ENCODE measurements around the gene VAMP1. TPM values are rescaled to one million over a fixed set of nuclear protein-coding genes. Genes with fewer than 3 reads are reported as not detected.

VAMP1 gene
- total RNA-seq, 5 donors from 2014 or later (not counting 1 experiment from before 2014, with no cell fraction given), result 64.6 to 92.2 (median 75.8) TPM

GRCh38 chr12:6451348-6452244 lies 18.9 kb downstream of the VAMP1 start, which contains the start of gene TAPBPL:
TSS of gene TAPBPL (plus strand) at chr12:6452042. CDS start at chr12:6452249, 207 bp downstream.
- Histone ChIP-seq H3K36me3 (ENCODE audit: control insufficient read depth in 2 of 2, extremely low read depth in 1 of 2, insufficient read depth in 1 of 2, low read length in 1 of 2) (peaks cover 15 to 60% of the 10 kb centered on the region in 2 donors), H3K4me3 (ENCODE audit: control insufficient read depth in 1 of 2, extremely low read depth in 1 of 2, low read length in 1 of 2) (peak within 1 kb of the TSS; percentile 93 to 94), H3K27ac (ENCODE audit: low read length) (peak within 1 kb of the TSS; percentile 98), H3K27me3 (replicated peaks in 1 of 2; ENCODE audit: control insufficient read depth in 2 of 2, extremely low read depth in 1 of 2, insufficient read depth in 2 of 2, low read length in 1 of 2) (no peaks in the 10 kb centered on the region), H3K9me3 (no peaks in the 10 kb centered on the region), H3K4me1 (ENCODE audit: control insufficient read depth in 1 of 2, extremely low read depth in 1 of 2, insufficient read depth in 2 of 2, low read length in 2 of 2) (peaks cover 30 to 74% of the 10 kb centered on the region in 2 experiments)
- Mint-ChIP-seq H3K4me3 (peak within 1 kb of the TSS; percentile 97 to 99 (median 98)), H3K27ac (peak within 1 kb of the TSS; percentile 99 to 100), H3K36me3 (peaks cover 48% of the 10 kb centered on the region), H3K9me3 (no peaks in the 10 kb centered on the region), H3K4me1 (peaks cover 71 to 85% (median 76%) of the 10 kb centered on the region in 3 donors), H3K27me3 (no peaks in the 10 kb centered on the region)
- peak; percentile 61 to 93 (median 80) for DNase-seq
- ATAC-seq (replicated peaks in 1 of 4), result peak; percentile 85 to 95 (median 88)
- WGBS (ENCODE audit: insufficient coverage), result under 1% methylated on average over 20 of the region's 27 CpGs
- CTCF ChIA-PET, result interaction anchor here (0.5 to 3.5 kb wide), 9 partner anchors 10 to 116 kb away, joined by 3 to 24 read pairs (median 3); partner anchors contain the start of gene VAMP1 (in 1 of the 2)
- POLR2A ChIA-PET, result interaction anchor here (0.5 to 3.2 kb wide), 6 partner anchors 10 to 39 kb away, joined by 3 to 18 read pairs (median 6); partner anchors contain the start of gene VAMP1 (in 1 of the 2)

DNA sequence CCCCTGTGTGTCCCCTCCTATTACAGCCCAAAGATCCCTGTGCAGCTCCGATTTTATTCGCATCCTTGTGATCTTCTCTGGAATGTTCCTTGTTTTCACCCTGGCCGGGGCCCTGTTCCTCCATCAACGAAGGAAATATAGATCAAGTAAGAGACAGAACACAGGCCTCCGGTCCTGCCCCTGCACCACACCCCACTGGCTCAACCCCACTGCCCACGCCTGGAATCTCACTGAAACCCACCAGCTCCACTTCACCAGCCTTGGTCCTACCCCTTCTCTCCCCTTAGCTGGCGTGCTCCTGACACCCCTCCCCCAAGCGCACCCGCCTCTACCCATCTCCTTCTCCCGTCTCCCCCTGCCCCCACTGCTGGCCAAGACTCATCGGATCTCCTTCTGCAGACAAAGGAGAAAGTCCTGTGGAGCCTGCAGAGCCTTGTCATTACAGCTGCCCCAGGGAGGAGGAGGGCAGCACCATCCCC lies 19.6 kb downstream of the VAMP1 start:
- Histone ChIP-seq H3K9me3 (no peaks in the 10 kb centered on the region), H3K36me3 (ENCODE audit: control insufficient read depth in 2 of 2, extremely low read depth in 1 of 2, insufficient read depth in 1 of 2, low read length in 1 of 2) (peaks cover 15 to 55% of the 10 kb centered on the region in 2 donors), H3K4me1 (ENCODE audit: control insufficient read depth in 1 of 2, extremely low read depth in 1 of 2, insufficient read depth in 2 of 2, low read length in 2 of 2) (peaks cover 33 to 76% of the 10 kb centered on the region in 2 experiments), H3K27ac (ENCODE audit: low read length) (peak overlapping the region; percentile 98), H3K27me3 (replicated peaks in 1 of 2; ENCODE audit: control insufficient read depth in 2 of 2, extremely low read depth in 1 of 2, insufficient read depth in 2 of 2, low read length in 1 of 2) (no peaks in the 10 kb centered on the region), H3K4me3 (ENCODE audit: control insufficient read depth in 1 of 2, extremely low read depth in 1 of 2, low read length in 1 of 2) (peak overlapping the region; percentile 1 to 94)
- Mint-ChIP-seq H3K4me1 (peaks cover 73 to 88% (median 74%) of the 10 kb centered on the region in 3 donors), H3K27ac (peak overlapping the region; percentile 99 to 100), H3K9me3 (no peaks in the 10 kb centered on the region), H3K4me3 (peak overlapping the region; percentile 97 to 99 (median 98)), H3K27me3 (no peaks in the 10 kb centered on the region), H3K36me3 (peaks cover 46% of the 10 kb centered on the region)
- ATAC-seq (replicated peaks in 1 of 4), result no peak
- ChIA-PET POLR2A (interaction anchor here in 1 of 2 donors (0.6 to 3.2 kb wide), 3 partner anchors 10 to 20 kb away, joined by 5 to 18 read pairs (median 6); partner anchors contain the start of gene VAMP1), CTCF (interaction anchor here (0.6 to 3.5 kb wide), 5 partner anchors 11 to 115 kb away, joined by 3 to 24 read pairs (median 5); no protein-coding TSS in a partner anchor)
- DNase-seq, result no peak
- WGBS (ENCODE audit: insufficient coverage), result 17% methylated on average over 11 of the region's 11 CpGs

- no peaks in the 10 kb centered on the region for H3K27me3 Mint-ChIP-seq
Observed at GRCh38 chr12:6450091-6450868, 20.2 kb downstream of the VAMP1 start.

GRCh38 chr12:6444704-6445688 lies 25.5 kb downstream of the VAMP1 start, which contains the start of gene CD27:
TSS of gene CD27 (plus strand) at chr12:6444955. CDS start at chr12:6445096, 141 bp downstream.
- peak within 1 kb of the TSS; percentile 80 to 97 for H3K4me3 ChIP-seq (ENCODE audit: control insufficient read depth in 1 of 2, extremely low read depth in 1 of 2, low read length in 1 of 2)
- Mint-ChIP-seq H3K9me3 (no peaks in the 10 kb centered on the region), H3K27me3 (no peaks in the 10 kb centered on the region), H3K36me3 (peaks cover 14% of the 10 kb centered on the region), H3K27ac (peak within 1 kb of the TSS; percentile 95 to 97), H3K4me3 (peak within 1 kb of the TSS; percentile 98 to 99 (median 99)), H3K4me1 (peaks cover 58 to 78% (median 78%) of the 10 kb centered on the region in 3 donors)
- H3K9me3 ChIP-seq, result no peaks in the 10 kb centered on the region
- ChIA-PET POLR2A (interaction anchor here (0.6 to 1.5 kb wide), 5 partner anchors 15 to 89 kb away, joined by 3 to 8 read pairs (median 4); no protein-coding TSS in a partner anchor), CTCF (interaction anchor here (0.5 to 2.3 kb wide), 7 partner anchors 10 to 216 kb away, joined by 3 to 17 read pairs (median 3); no protein-coding TSS in a partner anchor)
- no peaks in the 10 kb centered on the region for H3K27me3 ChIP-seq (replicated peaks in 1 of 2; ENCODE audit: control insufficient read depth in 2 of 2, extremely low read depth in 1 of 2, insufficient read depth in 2 of 2, low read length in 1 of 2)
- 12% methylated on average over 10 of the region's 16 CpGs for WGBS (ENCODE audit: insufficient coverage)
- ATAC-seq (replicated peaks in 1 of 4) (peak; percentile 79 to 87 (median 82)), DNase-seq (peak in 9 of 35 experiments; percentile 25 to 76 (median 44))
- H3K27ac ChIP-seq (ENCODE audit: low read length), result peak within 1 kb of the TSS; percentile 77
- peaks cover 28 to 58% of the 10 kb centered on the region in 2 experiments for H3K4me1 ChIP-seq (ENCODE audit: control insufficient read depth in 1 of 2, extremely low read depth in 1 of 2, insufficient read depth in 2 of 2, low read length in 2 of 2)
- peaks cover 3 to 13% of the 10 kb centered on the region in 2 donors for H3K36me3 ChIP-seq (ENCODE audit: control insufficient read depth in 2 of 2, extremely low read depth in 1 of 2, insufficient read depth in 1 of 2, low read length in 1 of 2)

More at GRCh38 chr12:6450091-6450868, 20.2 kb downstream of the VAMP1 start:
- Histone ChIP-seq H3K27me3 (replicated peaks in 1 of 2; ENCODE audit: control insufficient read depth in 2 of 2, extremely low read depth in 1 of 2, insufficient read depth in 2 of 2, low read length in 1 of 2) (no peaks in the 10 kb centered on the region), H3K27ac (ENCODE audit: low read length) (peak overlapping the region; percentile 98), H3K4me1 (ENCODE audit: control insufficient read depth in 1 of 2, extremely low read depth in 1 of 2, insufficient read depth in 2 of 2, low read length in 2 of 2) (peaks cover 33 to 76% of the 10 kb centered on the region in 2 experiments), H3K4me3 (ENCODE audit: control insufficient read depth in 1 of 2, extremely low read depth in 1 of 2, low read length in 1 of 2) (peak overlapping the region in 1 of 2 donors; percentile 15), H3K9me3 (no peaks in the 10 kb centered on the region), H3K36me3 (ENCODE audit: control insufficient read depth in 2 of 2, extremely low read depth in 1 of 2, insufficient read depth in 1 of 2, low read length in 1 of 2) (peaks cover 15 to 52% of the 10 kb centered on the region in 2 donors)
- ATAC-seq (replicated peaks in 1 of 4) (no peak), DNase-seq (no peak)
- POLR2A ChIA-PET, result interaction anchor here in 1 of 2 donors (0.6 kb wide), 1 partner anchor 17 kb away, joined by 5 read pairs; no protein-coding TSS in a partner anchor
- WGBS (ENCODE audit: insufficient coverage), result 79% methylated on average over 10 of the region's 16 CpGs
- Mint-ChIP-seq H3K36me3 (peaks cover 44% of the 10 kb centered on the region), H3K4me1 (peaks cover 71 to 89% (median 76%) of the 10 kb centered on the region in 3 donors), H3K4me3 (peak overlapping the region; percentile 11 to 99 (median 97)), H3K9me3 (no peaks in the 10 kb centered on the region), H3K27ac (peak overlapping the region; percentile 99 to 100)
- CTCF ChIA-PET, result interaction anchor here in 1 of 2 donors (3.5 kb wide), 1 partner anchor 11 kb away, joined by 24 read pairs; no protein-coding TSS in a partner anchor

GRCh38 chr12:6444031-6444430 lies 26.4 kb downstream of the VAMP1 start:
- ATAC-seq (replicated peaks in 1 of 4), result no peak
- no peak for DNase-seq
- peaks cover 14% of the 10 kb centered on the region for H3K36me3 Mint-ChIP-seq
- H3K27me3 Mint-ChIP-seq, result no peaks in the 10 kb centered on the region
- H3K4me3 Mint-ChIP-seq, result peak overlapping the region; percentile 98 to 99 (median 99)
- peaks cover 28 to 48% of the 10 kb centered on the region in 2 experiments for H3K4me1 ChIP-seq (ENCODE audit: control insufficient read depth in 1 of 2, extremely low read depth in 1 of 2, insufficient read depth in 2 of 2, low read length in 2 of 2)
- no peak overlapping the region for H3K4me3 ChIP-seq (ENCODE audit: control insufficient read depth in 1 of 2, extremely low read depth in 1 of 2, low read length in 1 of 2)
- no peaks in the 10 kb centered on the region for H3K9me3 Mint-ChIP-seq
- H3K36me3 ChIP-seq (ENCODE audit: control insufficient read depth in 2 of 2, extremely low read depth in 1 of 2, insufficient read depth in 1 of 2, low read length in 1 of 2), result peaks cover 0 to 11% of the 10 kb centered on the region in 2 donors
- no peaks in the 10 kb centered on the region for H3K9me3 ChIP-seq
- H3K27ac ChIP-seq (ENCODE audit: low read length), result peak overlapping the region; percentile 77
- POLR2A ChIA-PET, result interaction anchor here (0.9 to 1.0 kb wide), 2 partner anchors 16 to 27 kb away, joined by 4 to 7 read pairs; no protein-coding TSS in a partner anchor
- CTCF ChIA-PET, result interaction anchor here (0.9 to 2.3 kb wide), 6 partner anchors 9 to 21 kb away, joined by 3 to 17 read pairs (median 3); no protein-coding TSS in a partner anchor
- peaks cover 56 to 78% (median 75%) of the 10 kb centered on the region in 3 donors for H3K4me1 Mint-ChIP-seq
- no peaks in the 10 kb centered on the region for H3K27me3 ChIP-seq (replicated peaks in 1 of 2; ENCODE audit: control insufficient read depth in 2 of 2, extremely low read depth in 1 of 2, insufficient read depth in 2 of 2, low read length in 1 of 2)
- WGBS (ENCODE audit: insufficient coverage), result 61% methylated on average over 2 of the region's 4 CpGs
- H3K27ac Mint-ChIP-seq, result peak overlapping the region; percentile 95 to 97

Data from T-cell (primary cell).